ENCODE results near the gene LXN.
A peak's percentile ranks its signal among the peaks of the same experiment; 100 is the strongest.

Gene LXN

DNA sequence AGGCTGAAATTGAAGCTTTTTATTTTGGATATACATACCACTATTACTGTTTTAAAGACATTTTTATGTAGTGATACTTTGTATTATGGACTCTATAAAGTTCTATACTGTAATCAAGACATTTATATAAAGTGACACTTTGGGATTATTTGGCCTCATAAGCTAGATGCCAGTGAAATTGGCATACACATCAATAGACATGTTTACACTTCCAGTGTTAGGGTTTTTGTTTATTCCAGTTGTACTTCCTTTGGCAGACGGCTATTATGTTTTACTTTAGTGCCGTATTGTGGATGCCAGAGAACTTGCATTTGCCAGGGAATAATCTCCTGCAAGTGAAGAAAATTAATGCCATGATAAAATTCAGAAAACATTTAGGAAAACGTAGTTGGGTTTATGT is 6.0 kb downstream of the LXN start:
- DNase-seq: no peak

DNA sequence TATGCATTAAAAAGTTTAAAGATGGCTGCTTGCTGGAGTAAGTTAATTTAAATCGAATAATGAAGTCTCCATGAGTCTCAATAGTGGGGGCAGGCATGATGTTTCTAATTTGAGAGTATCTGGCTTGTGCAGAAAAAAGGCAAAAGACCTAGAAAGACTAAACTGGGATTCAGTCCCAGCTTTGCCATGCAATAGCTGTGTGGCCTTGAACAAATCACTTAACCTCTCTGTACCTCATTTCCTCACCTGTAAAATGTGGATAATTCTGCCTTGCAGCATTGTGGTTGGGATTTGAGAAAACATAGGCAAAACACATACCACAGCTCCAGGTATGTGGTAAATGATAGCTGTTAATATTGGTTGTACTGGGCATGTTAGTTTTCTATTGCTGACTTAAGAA is 8.6 kb downstream of the LXN start:
- DNase-seq: no peak

DNA sequence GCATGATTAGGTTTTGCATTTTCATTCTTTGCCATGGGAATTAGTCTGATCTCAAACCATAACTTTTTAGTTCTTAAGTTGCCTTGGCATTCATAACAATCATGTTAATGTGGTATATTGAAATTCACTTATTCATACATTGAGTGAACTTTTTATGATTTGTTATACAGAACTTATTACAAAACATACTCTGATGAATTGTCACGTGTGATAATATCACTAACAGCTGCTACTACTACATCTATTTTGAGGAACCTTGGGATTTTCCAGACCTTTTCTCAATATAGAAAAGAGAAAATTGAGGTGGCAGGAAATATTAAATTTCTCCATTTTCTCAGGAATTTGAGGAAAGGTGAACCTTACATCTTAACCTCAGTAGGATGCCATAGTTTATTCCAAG is 9.2 kb downstream of the LXN start:
- no peak for DNase-seq

DNA sequence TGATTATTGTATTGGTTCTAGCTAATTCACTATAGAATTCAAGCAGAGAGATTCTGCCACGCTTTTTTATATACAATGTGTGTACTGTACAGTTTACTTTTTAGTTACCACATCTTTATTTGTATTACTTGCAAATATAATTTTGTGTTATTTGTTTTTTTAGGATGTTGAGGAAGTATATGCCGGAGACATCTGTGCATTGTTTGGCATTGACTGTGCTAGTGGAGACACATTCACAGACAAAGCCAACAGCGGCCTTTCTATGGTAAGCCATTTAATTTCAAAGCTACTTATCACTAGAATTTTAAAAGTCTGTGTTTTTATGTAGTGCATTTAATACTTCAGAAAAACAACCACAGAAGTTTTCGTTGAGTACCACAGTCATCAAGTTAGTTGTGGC is 11.7 kb downstream of the LXN start:
- no peak for DNase-seq

GRCh38 chr3:158659454-158660237 is 12.8 kb downstream of the LXN start:
- DNase-seq: peak; percentile 33

- DNase-seq: no peak
These were observed 13.6 kb downstream of the LXN start for GRCh38 chr3:158658889-158659288.

GRCh38 chr3:158652463-158652862 is 20.0 kb downstream of the LXN start:
- no peak for DNase-seq

- DNase-seq: no peak
These were observed 21.3 kb downstream of the LXN start for GRCh38 chr3:158651192-158651591.

- no peak for DNase-seq
These were observed 22.7 kb downstream of the LXN start for GRCh38 chr3:158649791-158650190.

- peak; percentile 91 for DNase-seq
These were observed 28.0 kb downstream of the LXN start, which contains the start of gene GFM1 for GRCh38 chr3:158644345-158644908. Gene GFM1 (plus strand): TSS chr3:158644527. CDS start chr3:158644635, 108 bp downstream.

DNA sequence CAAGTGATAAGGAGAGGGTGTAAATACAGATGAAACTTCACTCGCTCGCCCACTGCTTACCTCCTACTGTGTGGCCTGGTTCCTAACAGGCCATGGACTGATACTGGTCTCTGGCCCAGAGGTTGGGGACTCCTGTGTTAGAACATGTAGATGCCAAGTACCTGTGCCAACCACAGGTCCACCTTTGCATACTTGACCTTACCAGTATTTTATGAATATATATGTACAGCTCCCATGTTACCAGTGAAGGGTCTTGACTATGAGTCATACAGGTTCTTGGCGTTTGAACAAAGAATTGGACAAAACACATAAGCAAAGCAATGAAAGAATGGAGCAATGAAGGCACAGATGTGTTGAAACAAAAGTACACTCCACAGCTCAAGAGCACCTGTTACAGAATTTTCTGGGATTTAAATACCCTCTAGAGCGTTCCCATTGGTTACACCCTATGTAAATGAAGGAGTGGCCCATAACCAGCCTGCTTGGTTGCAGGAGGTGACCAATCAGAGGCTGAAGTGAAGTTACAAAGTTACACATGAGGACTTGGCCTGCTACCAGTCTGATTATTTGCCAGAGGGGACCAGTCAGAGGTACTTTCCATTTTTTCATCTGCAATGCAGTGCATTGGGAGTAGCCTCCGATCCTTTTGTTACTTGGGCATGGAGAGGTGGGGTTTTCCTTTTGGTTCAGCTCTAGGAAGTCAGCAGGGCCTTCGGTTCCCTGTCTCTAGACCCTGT is 29.8 kb downstream of the LXN start:
- DNase-seq: no peak

GRCh38 chr3:158642005-158642404 is 30.4 kb downstream of the LXN start:
- DNase-seq: no peak

GRCh38 chr3:158640646-158641045 is 31.8 kb downstream of the LXN start:
- no peak for DNase-seq

- no peak for DNase-seq
These were observed 40.5 kb downstream of the LXN start for GRCh38 chr3:158631981-158632380.

- no peak for DNase-seq
These were observed 46.6 kb downstream of the LXN start for GRCh38 chr3:158625881-158626280.

DNA sequence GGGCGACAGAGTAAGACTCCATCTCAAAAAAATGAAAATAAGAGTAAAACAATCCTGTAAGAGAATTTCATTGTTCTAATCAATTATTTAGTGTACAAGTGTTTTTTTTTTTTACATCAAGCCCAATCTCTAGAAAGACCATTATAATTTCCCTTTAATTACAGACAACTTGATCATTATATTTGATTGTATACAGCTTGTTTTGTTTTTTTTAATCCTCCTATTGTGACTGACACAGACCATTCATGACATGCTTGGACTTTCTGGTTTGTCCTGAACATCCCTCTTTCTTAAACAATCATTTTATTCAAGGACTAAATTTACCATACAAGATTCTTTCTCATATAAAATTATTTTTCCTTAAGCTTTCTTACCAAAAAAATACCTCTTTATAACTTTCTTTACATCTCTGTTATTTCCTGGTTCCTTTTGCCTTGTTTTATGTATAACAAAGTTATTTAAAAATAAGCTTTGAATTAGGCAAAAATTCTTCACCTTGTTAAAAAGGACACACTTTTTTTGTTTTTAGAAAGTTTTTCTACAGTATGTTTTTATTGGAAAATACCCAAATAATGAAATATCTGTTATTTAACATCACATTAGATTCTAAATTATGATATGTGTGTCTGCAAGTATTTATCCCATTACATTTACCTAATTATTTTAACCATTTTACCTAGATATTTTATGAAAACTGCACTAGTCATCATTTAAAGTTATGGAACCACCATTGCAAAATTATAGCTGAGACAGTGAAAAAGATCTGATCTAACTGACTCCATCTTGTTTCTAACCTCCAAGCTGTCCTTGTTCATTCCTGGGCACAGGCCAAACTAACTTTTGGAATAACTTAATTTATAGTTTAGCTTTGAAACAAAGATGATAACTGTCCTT is 54.2 kb downstream of the LXN start:
- no peak for DNase-seq
